ENCODE measurements around the gene GHR. TPM values are rescaled to one million over a fixed set of nuclear protein-coding genes. Genes with fewer than 3 reads are reported as not detected.

Gene GHR
- total RNA-seq, 2 donors from 2014 or later: 0.27 to 1.2 TPM

GRCh38 chr5:42392917-42393316, 30.3 kb upstream of the GHR start:
- WGBS, 2 experiments (ENCODE audit: insufficient coverage in 1 of 2, insufficient read length in 1 of 2): 95% methylated on average over 2 of the region's 2 CpGs; no CpG with 5 or more reads in 1 of the 2 experiments
- Histone ChIP-seq H3K27ac (ENCODE audit: low read depth, low read length) (no peak overlapping the region), H3K4me3 (ENCODE audit: low read length) (no peak overlapping the region), H3K36me3 (ENCODE audit: control insufficient read depth, insufficient read depth, low read length) (no peaks in the 10 kb centered on the region), H3K9me3 (ENCODE audit: control insufficient read depth, low read length) (peaks cover 24% of the 10 kb centered on the region), H3K4me1 (ENCODE audit: control insufficient read depth, insufficient read depth, low read length) (no peaks in the 10 kb centered on the region), H3K9ac (ENCODE audit: extremely low read depth, low read length, poor library complexity, severe bottlenecking) (no peak overlapping the region), H3K27me3 (ENCODE audit: control insufficient read depth, insufficient read depth, low read length, poor library complexity, severe bottlenecking) (no peaks in the 10 kb centered on the region)
- Mint-ChIP-seq H3K9me3 (peaks cover 35% of the 10 kb centered on the region), H3K4me1 (no peaks in the 10 kb centered on the region), H3K36me3 (ENCODE audit: low read depth) (no peaks in the 10 kb centered on the region), H3K4me3 (no peak overlapping the region), H3K27ac (no peak overlapping the region), H3K27me3 (ENCODE audit: insufficient read depth) (no peaks in the 10 kb centered on the region)
- no peak for TF ChIP-seq CTCF (conservative IDR thresholded peaks at IDR 0.05)
- DNase-seq: no peak

GRCh38 chr5:42396111-42396510, 27.1 kb upstream of the GHR start:
- H3K27me3 Mint-ChIP-seq (ENCODE audit: insufficient read depth): no peaks in the 10 kb centered on the region
- no peaks in the 10 kb centered on the region for H3K36me3 Mint-ChIP-seq (ENCODE audit: low read depth)
- Histone ChIP-seq H3K27ac (ENCODE audit: low read depth, low read length) (no peak overlapping the region), H3K9me3 (ENCODE audit: control insufficient read depth, low read length) (peaks cover 16% of the 10 kb centered on the region), H3K9ac (ENCODE audit: extremely low read depth, low read length, poor library complexity, severe bottlenecking) (no peak overlapping the region), H3K36me3 (ENCODE audit: control insufficient read depth, insufficient read depth, low read length) (no peaks in the 10 kb centered on the region), H3K4me3 (ENCODE audit: low read length) (no peak overlapping the region), H3K4me1 (ENCODE audit: control insufficient read depth, insufficient read depth, low read length) (no peaks in the 10 kb centered on the region), H3K27me3 (ENCODE audit: control insufficient read depth, insufficient read depth, low read length, poor library complexity, severe bottlenecking) (no peaks in the 10 kb centered on the region)
- WGBS, 2 experiments (ENCODE audit: insufficient coverage in 1 of 2, insufficient read length in 1 of 2): 58 to 90% methylated on average over 2 to 5 of the region's 5 CpGs
- peaks cover 34% of the 10 kb centered on the region for H3K9me3 Mint-ChIP-seq
- no peak for DNase-seq
- H3K4me3 Mint-ChIP-seq: no peak overlapping the region
- TF ChIP-seq CTCF (conservative IDR thresholded peaks at IDR 0.05): no peak
- no peak overlapping the region for H3K27ac Mint-ChIP-seq
- no peaks in the 10 kb centered on the region for H3K4me1 Mint-ChIP-seq

DNA sequence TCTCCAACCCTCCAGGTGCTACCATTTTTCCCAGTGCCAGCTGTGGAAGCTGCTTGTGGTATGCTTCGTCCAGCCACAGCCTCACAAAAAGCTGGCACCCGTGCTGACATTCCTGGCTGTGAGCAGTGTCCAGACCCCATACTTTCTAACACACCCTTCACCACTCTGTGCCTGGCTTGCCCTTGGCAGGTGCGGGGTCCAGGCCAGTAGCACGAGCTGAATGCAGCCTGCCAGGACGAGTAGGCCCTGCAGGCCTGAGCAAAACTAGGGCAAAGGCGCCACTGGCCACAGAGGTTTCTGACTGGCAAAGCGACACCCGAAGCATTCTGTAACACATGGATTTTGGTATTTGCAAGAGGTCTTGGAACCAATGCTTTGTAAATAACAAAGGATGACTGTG, 26.0 kb upstream of the GHR start:
- H3K27me3 ChIP-seq (ENCODE audit: control insufficient read depth, insufficient read depth, low read length, poor library complexity, severe bottlenecking): no peaks in the 10 kb centered on the region
- H3K36me3 Mint-ChIP-seq (ENCODE audit: low read depth): no peaks in the 10 kb centered on the region
- H3K27ac ChIP-seq (ENCODE audit: low read depth, low read length): no peak overlapping the region
- H3K9me3 Mint-ChIP-seq: peaks cover 24% of the 10 kb centered on the region
- no peak overlapping the region for H3K9ac ChIP-seq (ENCODE audit: extremely low read depth, low read length, poor library complexity, severe bottlenecking)
- no peak overlapping the region for H3K27ac Mint-ChIP-seq
- no peak overlapping the region for H3K4me3 Mint-ChIP-seq
- H3K9me3 ChIP-seq (ENCODE audit: control insufficient read depth, low read length): peaks cover 16% of the 10 kb centered on the region
- H3K4me3 ChIP-seq (ENCODE audit: low read length): no peak overlapping the region
- no peak for TF ChIP-seq CTCF (conservative IDR thresholded peaks at IDR 0.05)
- WGBS, 2 experiments (ENCODE audit: insufficient coverage in 1 of 2, insufficient read length in 1 of 2): 80 to 94% methylated on average over 1 to 8 of the region's 8 CpGs
- no peaks in the 10 kb centered on the region for H3K4me1 ChIP-seq (ENCODE audit: control insufficient read depth, insufficient read depth, low read length)
- no peak for DNase-seq
- no peaks in the 10 kb centered on the region for H3K4me1 Mint-ChIP-seq
- H3K27me3 Mint-ChIP-seq (ENCODE audit: insufficient read depth): no peaks in the 10 kb centered on the region
- no peaks in the 10 kb centered on the region for H3K36me3 ChIP-seq (ENCODE audit: control insufficient read depth, insufficient read depth, low read length)
